ENCODE results near the gene ZG16B.

The ZG16B gene

DNA sequence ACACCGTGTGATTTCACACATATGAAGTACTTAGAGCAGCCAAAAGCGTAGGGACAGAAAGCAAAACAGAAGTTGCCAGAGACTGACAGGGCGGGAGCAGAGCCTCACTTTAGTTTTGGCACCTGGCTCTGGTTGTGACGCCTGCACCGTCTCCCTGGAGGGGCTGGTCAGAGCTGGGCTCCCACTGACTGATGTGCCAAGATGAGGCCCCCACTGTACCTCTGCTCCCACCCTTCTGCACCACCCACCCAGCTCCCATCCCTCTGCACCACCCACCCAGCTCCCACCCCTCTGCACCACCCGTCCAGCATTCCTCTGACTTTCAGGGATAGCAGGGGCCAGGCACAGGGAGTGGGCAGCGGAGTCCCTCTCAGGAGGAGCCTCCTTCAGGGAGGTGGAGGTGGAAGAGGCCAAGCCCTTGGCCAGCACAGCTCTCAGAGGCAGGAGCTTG lies 16.3 kb upstream of the ZG16B start:
- H3K4me3 ChIP-seq (ENCODE audit: control insufficient read depth, low read depth, low read length): no peak overlapping the region
- no peak for DNase-seq (ENCODE audit: low read depth)
- TF ChIP-seq, protein P1, sequence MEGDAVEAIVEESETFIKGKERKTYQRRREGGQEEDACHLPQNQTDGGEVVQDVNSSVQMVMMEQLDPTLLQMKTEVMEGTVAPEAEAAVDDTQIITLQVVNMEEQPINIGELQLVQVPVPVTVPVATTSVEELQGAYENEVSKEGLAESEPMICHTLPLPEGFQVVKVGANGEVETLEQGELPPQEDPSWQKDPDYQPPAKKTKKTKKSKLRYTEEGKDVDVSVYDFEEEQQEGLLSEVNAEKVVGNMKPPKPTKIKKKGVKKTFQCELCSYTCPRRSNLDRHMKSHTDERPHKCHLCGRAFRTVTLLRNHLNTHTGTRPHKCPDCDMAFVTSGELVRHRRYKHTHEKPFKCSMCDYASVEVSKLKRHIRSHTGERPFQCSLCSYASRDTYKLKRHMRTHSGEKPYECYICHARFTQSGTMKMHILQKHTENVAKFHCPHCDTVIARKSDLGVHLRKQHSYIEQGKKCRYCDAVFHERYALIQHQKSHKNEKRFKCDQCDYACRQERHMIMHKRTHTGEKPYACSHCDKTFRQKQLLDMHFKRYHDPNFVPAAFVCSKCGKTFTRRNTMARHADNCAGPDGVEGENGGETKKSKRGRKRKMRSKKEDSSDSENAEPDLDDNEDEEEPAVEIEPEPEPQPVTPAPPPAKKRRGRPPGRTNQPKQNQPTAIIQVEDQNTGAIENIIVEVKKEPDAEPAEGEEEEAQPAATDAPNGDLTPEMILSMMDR (conservative IDR thresholded peaks at IDR 0.05; ENCODE audit: control insufficient read depth, insufficient read depth, low read depth, low read length): no peak

DNA sequence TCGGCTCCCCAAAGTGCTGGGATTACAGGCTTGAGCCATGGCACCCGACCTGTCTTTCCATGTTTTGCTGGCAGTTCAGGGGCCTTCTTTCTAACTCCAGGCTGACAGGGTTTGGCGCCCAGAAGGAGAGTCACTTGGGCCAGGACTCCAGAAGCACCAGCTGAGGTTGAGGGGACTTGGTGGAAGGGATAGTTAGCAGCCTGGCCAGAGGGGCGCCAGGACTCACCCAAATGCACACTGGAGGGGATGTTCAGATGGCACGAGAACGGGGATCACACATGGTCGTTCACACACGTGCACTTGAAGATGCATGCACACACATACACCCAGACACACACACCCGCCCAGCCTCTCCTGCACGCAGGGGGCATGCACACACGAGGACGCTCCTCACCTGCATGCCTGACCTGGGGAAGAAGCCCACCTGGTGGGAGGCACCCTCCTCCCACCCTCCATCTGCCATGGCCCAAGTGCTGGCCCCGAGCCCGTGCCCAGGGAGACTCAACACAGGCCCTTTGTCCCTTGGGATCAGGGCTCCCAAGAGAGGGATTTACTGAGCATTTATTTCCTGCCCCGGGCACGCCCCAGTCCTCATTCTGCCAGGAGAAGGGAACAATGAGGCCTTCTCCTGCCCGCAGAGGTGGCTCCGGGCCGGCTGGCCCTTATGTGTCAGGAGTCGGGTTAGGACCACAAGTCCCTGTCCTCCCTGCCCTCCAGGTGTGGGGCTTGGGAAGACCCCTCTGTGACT lies 15.4 kb upstream of the ZG16B start:
- TF ChIP-seq, protein P1 (conservative IDR thresholded peaks at IDR 0.05; ENCODE audit: control insufficient read depth, insufficient read depth, low read depth, low read length): no peak
- no peak overlapping the region for H3K4me3 ChIP-seq (ENCODE audit: control insufficient read depth, low read depth, low read length)
- DNase-seq (ENCODE audit: low read depth): no peak

DNA sequence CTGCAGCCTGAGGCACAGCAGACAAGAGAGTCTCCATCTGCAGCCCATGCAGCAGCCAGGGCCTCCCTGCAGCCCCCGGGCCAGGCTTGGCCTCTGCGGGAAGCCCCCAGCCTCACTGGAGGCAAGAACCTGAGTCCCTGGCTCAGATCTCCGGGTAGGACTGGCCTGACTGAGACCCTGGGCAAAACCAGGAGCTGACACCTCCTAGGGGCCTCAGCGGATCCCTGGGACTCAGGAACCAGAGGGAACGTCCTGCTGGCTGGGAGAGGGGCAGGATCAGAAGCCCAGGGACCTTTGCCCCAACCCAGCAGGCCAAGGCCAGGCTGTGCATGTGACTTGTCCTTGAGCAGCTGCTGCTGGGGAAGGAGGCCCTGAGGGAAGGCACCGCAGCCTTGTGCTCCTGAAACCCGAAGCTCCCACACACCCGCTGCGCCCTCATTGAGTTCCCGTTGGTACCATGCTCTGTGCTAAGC lies 14.8 kb upstream of the ZG16B start:
- TF ChIP-seq, protein P1 (conservative IDR thresholded peaks at IDR 0.05; ENCODE audit: control insufficient read depth, insufficient read depth, low read depth, low read length): no peak
- no peak for DNase-seq (ENCODE audit: low read depth)
- no peak overlapping the region for H3K4me3 ChIP-seq (ENCODE audit: control insufficient read depth, low read depth, low read length)

DNA sequence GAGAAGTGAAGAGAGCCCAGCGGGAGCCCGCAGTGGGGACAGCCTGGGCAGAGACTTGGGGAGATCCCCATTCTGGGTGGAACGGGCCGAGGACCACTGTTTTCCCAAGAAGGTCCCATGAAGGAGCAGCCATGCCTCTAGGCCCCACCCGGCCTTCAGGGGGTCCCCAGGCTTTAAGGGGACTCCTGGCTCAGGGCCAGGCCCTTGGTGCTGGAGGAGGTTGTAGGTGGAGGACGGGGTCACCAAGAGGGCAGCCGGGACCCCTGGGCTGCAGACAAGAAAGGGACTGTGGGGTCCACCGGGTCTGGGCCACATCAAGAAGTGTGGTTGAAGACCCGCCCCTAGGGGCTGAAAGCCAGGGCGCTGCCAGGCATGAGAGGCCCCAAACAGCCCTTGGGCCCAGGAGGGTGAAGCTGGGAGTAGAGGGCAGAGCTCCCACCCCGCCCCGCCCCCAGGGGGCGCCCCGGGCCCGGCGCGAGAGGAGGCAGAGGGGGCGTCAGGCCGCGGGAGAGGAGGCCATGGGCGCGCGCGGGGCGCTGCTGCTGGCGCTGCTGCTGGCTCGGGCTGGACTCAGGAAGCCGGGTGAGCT lies 13.3 kb upstream of the ZG16B start, which contains the start of gene PRSS21:
PRSS21 (plus strand) TSS at position 487 of the 589 bp plus-strand sequence; CDS start at position 519, 32 bp downstream.
- no peak for DNase-seq (ENCODE audit: low read depth)
- TF ChIP-seq, protein P1 (conservative IDR thresholded peaks at IDR 0.05; ENCODE audit: control insufficient read depth, insufficient read depth, low read depth, low read length): no peak
- H3K4me3 ChIP-seq (ENCODE audit: control insufficient read depth, low read depth, low read length): no peak within 1 kb of the TSS

DNA sequence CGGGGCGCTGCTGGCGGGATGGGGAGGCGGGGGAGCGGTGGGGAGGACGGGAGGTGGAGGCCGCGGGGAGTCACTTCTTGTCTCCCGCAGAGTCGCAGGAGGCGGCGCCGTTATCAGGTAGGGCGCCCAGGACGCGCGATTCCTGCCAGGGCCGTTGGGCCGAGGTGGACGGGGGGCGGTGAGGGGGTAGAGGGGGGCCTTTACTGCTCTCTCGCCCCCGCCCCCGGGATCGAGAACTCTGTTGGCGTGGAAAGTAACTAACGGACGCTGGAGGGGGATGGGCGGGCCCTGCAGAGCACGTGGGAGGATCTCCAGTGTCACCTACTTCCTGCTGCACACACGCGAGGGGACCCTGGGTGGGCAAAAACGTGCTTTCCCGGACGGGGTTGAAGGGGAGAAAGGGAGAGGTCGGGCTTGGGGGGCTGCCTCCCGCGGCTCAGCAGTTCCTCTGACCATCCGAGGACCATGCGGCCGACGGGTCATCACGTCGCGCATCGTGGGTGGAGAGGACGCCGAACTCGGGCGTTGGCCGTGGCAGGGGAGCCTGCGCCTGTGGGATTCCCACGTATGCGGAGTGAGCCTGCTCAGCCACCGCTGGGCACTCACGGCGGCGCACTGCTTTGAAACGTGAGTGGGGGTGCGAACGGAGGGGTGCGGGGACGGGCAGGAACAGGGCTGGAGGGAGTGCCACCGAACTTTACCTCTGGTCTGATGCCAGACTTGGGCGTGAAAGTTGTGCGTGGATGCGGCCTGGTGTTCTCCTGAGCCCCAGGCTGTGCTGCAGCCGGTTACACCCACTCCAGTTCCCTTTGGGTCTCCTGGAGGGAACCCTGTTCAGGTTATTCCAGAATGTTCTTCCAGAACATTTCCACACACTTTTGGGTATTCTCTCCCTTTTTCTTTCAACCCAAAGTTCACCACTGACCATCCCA lies 12.5 kb upstream of the ZG16B start:
- TF ChIP-seq, protein P1 (conservative IDR thresholded peaks at IDR 0.05; ENCODE audit: control insufficient read depth, insufficient read depth, low read depth, low read length): no peak
- H3K4me3 ChIP-seq (ENCODE audit: control insufficient read depth, low read depth, low read length): no peak overlapping the region
- no peak for DNase-seq (ENCODE audit: low read depth)

DNA sequence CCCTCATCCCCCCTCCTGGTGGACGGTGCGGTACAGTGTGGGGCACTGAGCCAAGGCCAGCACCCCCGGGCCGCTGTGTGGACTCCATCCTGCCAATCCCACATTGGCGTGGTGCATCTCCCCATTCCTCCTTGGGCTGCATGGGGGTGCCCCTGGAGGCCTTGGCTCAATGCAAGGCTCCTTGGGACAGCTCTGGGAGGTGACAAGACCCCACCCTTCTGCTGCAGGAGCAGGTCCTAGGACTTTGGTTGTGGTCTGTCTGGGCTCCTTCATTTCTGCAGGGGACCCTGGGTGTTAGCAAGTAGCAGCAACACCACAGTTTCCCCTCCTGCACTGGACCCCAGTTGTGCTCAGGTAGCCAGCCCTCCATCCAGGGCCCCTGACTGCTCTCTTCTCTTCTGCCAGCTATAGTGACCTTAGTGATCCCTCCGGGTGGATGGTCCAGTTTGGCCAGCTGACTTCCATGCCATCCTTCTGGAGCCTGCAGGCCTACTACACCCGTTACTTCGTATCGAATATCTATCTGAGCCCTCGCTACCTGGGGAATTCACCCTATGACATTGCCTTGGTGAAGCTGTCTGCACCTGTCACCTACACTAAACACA lies 11.7 kb upstream of the ZG16B start:
- no peak overlapping the region for H3K4me3 ChIP-seq (ENCODE audit: control insufficient read depth, low read depth, low read length)
- DNase-seq (ENCODE audit: low read depth): no peak
- TF ChIP-seq, protein P1 (conservative IDR thresholded peaks at IDR 0.05; ENCODE audit: control insufficient read depth, insufficient read depth, low read depth, low read length): no peak
